T-helper 1 cell treated with Interleukin-12 subunit alpha and Interleukin-12 subunit beta and Interleukin-4 antibody, amounts not matched to agents 30 ng/mL and 1 ng/mL, for 36 hours (primary cell): Measurements from ENCODE around the gene ACTL7B. TPM values are rescaled to one million over a fixed set of nuclear protein-coding genes. Genes with fewer than 3 reads are reported as not detected.
"Not testable (repeated sequence)": the region's sequence is repeated elsewhere in the genome, so short reads cannot be mapped to it uniquely, and the experiment has no call there.

Experiments used
- intact Hi-C: fragments of 100-400 bp; cut with micrococcal nuclease; formaldehyde crosslinking; loops from one replicate; pipeline ENCODE4 v1.15.1; 2024
- total RNA-seq: library from RNA; stranded (reverse); gene quantifications from 2 replicates; pipeline ENCODE4 v1.2.3, GENCODE V29; 2022

The ACTL7B gene
- 0.17 TPM in 2 replicates for total RNA-seq

- intact Hi-C loops = no loop called here
Observed at GRCh38 chr9:108855888-108856287, at the start of gene ACTL7B. TSS of gene ACTL7B (minus strand) at chr9:108855986. CDS start at chr9:108855930, 56 bp downstream.

- intact Hi-C loops = no loop called here
Observed at GRCh38 chr9:108905494-108905893, 49.7 kb upstream of the ACTL7B start.

- intact Hi-C loops = no loop called here
Observed at GRCh38 chr9:108904161-108904560, 48.4 kb upstream of the ACTL7B start.

- intact Hi-C loops = no loop called here
Observed at GRCh38 chr9:108903420-108904103, 47.8 kb upstream of the ACTL7B start.

- intact Hi-C loops = no loop called here
Observed at GRCh38 chr9:108900176-108900575, 44.4 kb upstream of the ACTL7B start.

- intact Hi-C loops = not testable (repeated sequence)
Observed at GRCh38 chr9:108899023-108899695, 43.4 kb upstream of the ACTL7B start.

- intact Hi-C loops = no loop called here
Observed at GRCh38 chr9:108897324-108898096, 41.7 kb upstream of the ACTL7B start.

GRCh38 chr9:108894225-108894997, 38.6 kb upstream of the ACTL7B start:
- intact Hi-C loops = no loop called here

- intact Hi-C loops = loop anchor here (1.0 kb wide), 1 partner anchor 432 kb away; the partner anchor contains the start of gene EPB41L4B
Observed at GRCh38 chr9:108889649-108890067, 33.9 kb upstream of the ACTL7B start.

GRCh38 chr9:108886594-108887271, 30.9 kb upstream of the ACTL7B start:
- intact Hi-C loops = not testable (repeated sequence)

GRCh38 chr9:108885643-108886348, 30.0 kb upstream of the ACTL7B start:
- intact Hi-C loops = loop anchor here (1.0 kb wide), 1 partner anchor 18 kb away; no protein-coding TSS in a partner anchor

- intact Hi-C loops = loop anchor here (1.0 kb wide), 1 partner anchor 17 kb away; no protein-coding TSS in a partner anchor
Observed at GRCh38 chr9:108884701-108885100, 28.9 kb upstream of the ACTL7B start.

GRCh38 chr9:108883085-108883484, 27.3 kb upstream of the ACTL7B start:
- intact Hi-C loops = no loop called here

GRCh38 chr9:108882052-108882888, 26.5 kb upstream of the ACTL7B start:
- intact Hi-C loops = no loop called here

- intact Hi-C loops = no loop called here
Observed at GRCh38 chr9:108880738-108881316, 25.0 kb upstream of the ACTL7B start.

- intact Hi-C loops = no loop called here
Observed at GRCh38 chr9:108877524-108877923, 21.7 kb upstream of the ACTL7B start.

- intact Hi-C loops = no loop called here
Observed at GRCh38 chr9:108876425-108876824, 20.6 kb upstream of the ACTL7B start.

- intact Hi-C loops = no loop called here
Observed at GRCh38 chr9:108874058-108874788, 18.4 kb upstream of the ACTL7B start.
